HEK293T (cell line): Measurements from ENCODE around the gene MRPL11.

Experiments
- ARNT ChIP-seq: fragments of 450-650 bp; IDR thresholded peaks from 2 replicates; pipeline ENCODE4 v1.6.1; 2017; ENCODE audit warnings: mild to moderate bottlenecking
- BHLHE40 ChIP-seq: fragments of 450-650 bp; IDR thresholded peaks from 2 replicates; pipeline ENCODE4 v1.6.1; 2016; ENCODE audit warnings: mild to moderate bottlenecking, moderate library complexity, borderline replicate concordance
- FOXK2 ChIP-seq: fragments of 450-650 bp; IDR thresholded peaks from 2 replicates; pipeline ENCODE4 v1.6.1; 2016; ENCODE audit warnings: mild to moderate bottlenecking
- FOXM1 ChIP-seq: fragments of 450-650 bp; IDR thresholded peaks from 2 replicates; pipeline ENCODE4 v1.6.1; 2017; ENCODE audit warnings: mild to moderate bottlenecking, borderline replicate concordance
- HDGF ChIP-seq: fragments of 450-650 bp; IDR thresholded peaks from 2 replicates; pipeline ENCODE4 v1.6.1; 2017; ENCODE audit warnings: antibody characterized with exemption, borderline replicate concordance
- ZNF384 ChIP-seq: fragments of 450-650 bp; IDR thresholded peaks from 2 replicates; pipeline ENCODE4 v1.6.1; 2016
- TF ChIP-seq, protein P1 (sequence below): fragments of 450-650 bp; IDR thresholded peaks from 2 replicates; pipeline ENCODE4 v1.6.1; 2016

DNA sequence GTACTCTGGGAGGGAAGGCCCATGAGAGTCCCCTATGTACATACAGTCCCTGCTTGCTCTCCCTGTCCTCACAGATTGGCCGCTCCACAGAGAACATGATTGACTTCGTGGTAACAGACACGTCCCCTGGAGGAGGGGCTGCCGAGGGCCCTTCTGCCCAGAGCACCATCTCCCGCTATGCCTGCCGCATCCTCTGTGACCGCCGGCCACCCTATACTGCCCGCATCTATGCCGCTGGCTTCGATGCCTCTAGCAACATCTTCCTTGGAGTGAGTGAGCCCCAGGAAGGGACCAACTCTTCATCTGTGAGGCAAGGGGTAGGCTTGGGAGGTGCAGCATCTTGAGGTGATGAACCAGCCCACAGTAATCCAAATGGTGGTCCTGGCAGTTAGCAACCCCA lies 34.5 kb upstream of the MRPL11 start:
- TF ChIP-seq BHLHE40 (no peak), HDGF (no peak), ARNT (no peak), ZNF384 (no peak), FOXK2 (no peak), FOXM1 (no peak)
- TF ChIP-seq, protein P1, sequence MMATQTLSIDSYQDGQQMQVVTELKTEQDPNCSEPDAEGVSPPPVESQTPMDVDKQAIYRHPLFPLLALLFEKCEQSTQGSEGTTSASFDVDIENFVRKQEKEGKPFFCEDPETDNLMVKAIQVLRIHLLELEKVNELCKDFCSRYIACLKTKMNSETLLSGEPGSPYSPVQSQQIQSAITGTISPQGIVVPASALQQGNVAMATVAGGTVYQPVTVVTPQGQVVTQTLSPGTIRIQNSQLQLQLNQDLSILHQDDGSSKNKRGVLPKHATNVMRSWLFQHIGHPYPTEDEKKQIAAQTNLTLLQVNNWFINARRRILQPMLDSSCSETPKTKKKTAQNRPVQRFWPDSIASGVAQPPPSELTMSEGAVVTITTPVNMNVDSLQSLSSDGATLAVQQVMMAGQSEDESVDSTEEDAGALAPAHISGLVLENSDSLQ = no peak
